Fibroblast of the aortic adventitia (primary cell): ENCODE measurements around the gene GPR37L1. TPM values are rescaled to one million over a fixed set of nuclear protein-coding genes. Genes with fewer than 3 reads are reported as not detected.
"Not testable (repeated sequence)": the region's sequence is repeated elsewhere in the genome, so short reads cannot be mapped to it uniquely, and the experiment has no call there.

Experiments
- DNase-seq: peaks from one replicate; pipeline ENCODE4 v3.0.0-alpha.2; 2010; ENCODE audit warnings: low read depth
- H3K4me3 ChIP-seq: 2 replicates; pipeline ENCODE4 v1.5.1; 2011; ENCODE audit warnings: low read depth, mild to moderate bottlenecking, control low read depth, low read length, moderate library complexity
- CTCF ChIP-seq: IDR thresholded peaks from 2 replicates; pipeline ENCODE4 v1.5.1; 2011; ENCODE audit warnings: mild to moderate bottlenecking, low read length, control low read depth, inconsistent platforms; ENCODE audit not compliant: insufficient read depth
- total RNA-seq: library from RNA; depleted of rRNA; stranded (reverse); fragments of >200 nt; gene quantifications from 2 replicates; pipeline ENCODE4 v1.2.3, GENCODE V29; 2012; ENCODE audit warnings: low replicate concordance

Gene GPR37L1
- total RNA-seq, 1 donor, result not detected

GRCh38 chr1:202110977-202111376, 11.7 kb upstream of the GPR37L1 start:
- TF ChIP-seq CTCF, result no peak
- no peak for DNase-seq
- no peak overlapping the region for H3K4me3 ChIP-seq

GRCh38 chr1:202111589-202111988, 11.1 kb upstream of the GPR37L1 start:
- H3K4me3 ChIP-seq, DNase-seq: not testable (repeated sequence)

- TF ChIP-seq CTCF, result no peak
- peak; percentile 62 for DNase-seq
- no peak overlapping the region for H3K4me3 ChIP-seq
Observed at GRCh38 chr1:202112859-202113689, 9.6 kb upstream of the GPR37L1 start.

- no peak for TF ChIP-seq CTCF
- no peak overlapping the region for H3K4me3 ChIP-seq
- no peak for DNase-seq
Observed at GRCh38 chr1:202113690-202114300, 8.9 kb upstream of the GPR37L1 start.

- no peak for DNase-seq
- no peak for TF ChIP-seq CTCF
- no peak overlapping the region for H3K4me3 ChIP-seq
Observed at GRCh38 chr1:202116287-202116686, 6.4 kb upstream of the GPR37L1 start.

GRCh38 chr1:202117898-202118371, 4.8 kb upstream of the GPR37L1 start:
- TF ChIP-seq CTCF, result no peak
- no peak overlapping the region for H3K4me3 ChIP-seq
- no peak for DNase-seq

GRCh38 chr1:202121006-202121405, 1.7 kb upstream of the GPR37L1 start:
- DNase-seq, result no peak
- no peak overlapping the region for H3K4me3 ChIP-seq
- no peak for TF ChIP-seq CTCF
